HCT116 (cell line): ENCODE measurements around the gene ADM5. TPM values are rescaled to one million over a fixed set of nuclear protein-coding genes. Genes with fewer than 3 reads are reported as not detected.

Source experiments
- ATAC-seq: fragments of 200-7000 bp; cut with Tn5 transposase; 2 replicates; pipeline ENCODE4 v1.9.1; 2020; ENCODE audit warnings: mild to moderate bottlenecking, moderate library complexity
- BruUV-seq: library from RNA; stranded (reverse); fragments of 400-500 nt; replicated peaks from 2 replicates; lab custom pipeline; 2021; lab: Mats Ljungman, UMichigan
- CTCF ChIA-PET: fragments of 300-600 bp; sonication (Branson Sonifier 250); formaldehyde crosslinking; loops from one replicate; lab custom pipeline; 2021; ENCODE audit warnings: antibody characterized with exemption; lab: Charles Lee
- POLR2A ChIA-PET: fragments of 300-600, 350-600 bp; sonication (Branson Sonifier 250); formaldehyde crosslinking; loops from one replicate; lab custom pipeline; 2021; ENCODE audit warnings: antibody characterized with exemption; lab: Charles Lee
- RAD21 ChIA-PET, 2 experiments: fragments of 300-600 bp; sonication (Branson Sonifier 250); formaldehyde crosslinking; loops; one replicate each; lab custom pipeline; 2023; ENCODE audit warnings: low total read pairs in 2 of 2; ENCODE audit not compliant: uncharacterized antibody in 2 of 2, unreplicated experiment in 2 of 2, low non-redundant PET in 1 of 2; lab: Charles Lee
- DNase-seq: peaks from one replicate; pipeline ENCODE4 v3.0.0-alpha.2; 2010; ENCODE audit warnings: low read depth, low spot score
- H2AFZ ChIP-seq: fragments of 200-600 bp; shearing (Covaris generic), sonication (generic); 2 replicates; pipeline ENCODE4 v1.6.1; 2017; ENCODE audit warnings: low read depth, mixed run types, mixed read lengths, antibody characterized with exemption, low read length; ENCODE audit not compliant: poor library complexity, severe bottlenecking
- H3K27ac ChIP-seq: 2 replicates; pipeline ENCODE4 v1.5.1; 2012; ENCODE audit warnings: low read depth, low read length
- H3K27me3 ChIP-seq: fragments of 200-600 bp; sonication (generic); 2 replicates; pipeline ENCODE4 v1.6.1; 2016; ENCODE audit warnings: mixed run types, low read length, mixed read lengths; ENCODE audit not compliant: insufficient read depth
- H3K36me3 ChIP-seq, 2 experiments: fragments of 200-500 bp in 1 of 2; fragments of 200-600 bp in 1 of 2; sonication (Bioruptor generic) in 1 of 2; sonication (generic) in 1 of 2; 2 replicates each; pipeline versions ENCODE4 v1.5.1 to v1.6.1; 2014 to 2016; ENCODE audit warnings: low read length in 2 of 2, inconsistent platforms in 1 of 2, mixed read lengths in 1 of 2, mixed run types in 1 of 2; ENCODE audit not compliant: insufficient read depth in 2 of 2, control insufficient read depth in 1 of 2
- H3K4me1 ChIP-seq, 2 experiments: fragments of 200-600 bp in 1 of 2; sonication (generic) in 1 of 2; 2 replicates each; pipeline versions ENCODE4 v1.5.1 to v1.6.1; 2012 to 2017; ENCODE audit warnings: low read length in 2 of 2, inconsistent platforms in 1 of 2, mild to moderate bottlenecking in 1 of 2, mixed read lengths in 1 of 2, mixed run types in 1 of 2, moderate library complexity in 1 of 2; ENCODE audit not compliant: insufficient read depth in 2 of 2, control insufficient read depth in 1 of 2
- H3K4me2 ChIP-seq: fragments of 200-600 bp; sonication (generic); 2 replicates; pipeline ENCODE4 v1.6.1; 2017; ENCODE audit warnings: mixed run types, low read length, mixed read lengths
- H3K4me3 ChIP-seq, 2 experiments: fragments of 200-600 bp in 1 of 2; sonication (generic) in 1 of 2; replicated peaks in 1 of 2; 2 replicates each; pipeline ENCODE4 v1.5.1; 2011 to 2016; ENCODE audit warnings: low read length in 2 of 2, control low read depth in 1 of 2, low read depth in 1 of 2, mild to moderate bottlenecking in 1 of 2, mixed read lengths in 1 of 2, mixed run types in 1 of 2
- H3K79me2 ChIP-seq: fragments of 200-600 bp; sonication (generic); 2 replicates; pipeline ENCODE4 v1.6.1; 2017; ENCODE audit warnings: mild to moderate bottlenecking, mixed run types, low read length, moderate library complexity, mixed read lengths; ENCODE audit not compliant: insufficient read depth
- H3K9ac ChIP-seq: fragments of 200-600 bp; sonication (generic); 2 replicates; pipeline ENCODE4 v1.6.1; 2016; ENCODE audit warnings: low read length, mixed read lengths
- H3K9me2 ChIP-seq: fragments of 200-600 bp; sonication (generic), shearing (Covaris generic); 2 replicates; pipeline ENCODE4 v1.6.1; 2017; ENCODE audit warnings: mixed run types, mild to moderate bottlenecking, moderate library complexity; ENCODE audit not compliant: insufficient read depth
- H3K9me3 ChIP-seq, 2 experiments: fragments of 200-500 bp in 1 of 2; fragments of 200-600 bp in 1 of 2; sonication (Bioruptor generic) in 1 of 2; sonication (generic) in 1 of 2; 2 replicates each; pipeline ENCODE4 v1.6.1; 2014 to 2017; ENCODE audit warnings: low read length in 2 of 2, mixed read lengths in 2 of 2, inconsistent platforms in 1 of 2, low read depth in 1 of 2, mild to moderate bottlenecking in 1 of 2, mixed run types in 1 of 2, moderate library complexity in 1 of 2; ENCODE audit not compliant: control insufficient read depth in 1 of 2, insufficient read depth in 1 of 2
- H4K20me1 ChIP-seq: fragments of 200-600 bp; sonication (generic), shearing (Covaris generic); 2 replicates; pipeline ENCODE4 v1.6.1; 2017; ENCODE audit warnings: mixed run types, mild to moderate bottlenecking, moderate library complexity; ENCODE audit not compliant: insufficient read depth
- CEBPB ChIP-seq: IDR thresholded peaks from 2 replicates; pipeline ENCODE4 v1.6.1; 2012; ENCODE audit warnings: low read depth
- CTCF ChIP-seq, 3 experiments: fragments of 200-600 bp in 1 of 3; sonication (generic) in 1 of 3; IDR thresholded peaks in 2 of 3; conservative IDR thresholded peaks in 1 of 3; 2 replicates each; pipeline ENCODE4 v1.5.1; 2012 to 2017; ENCODE audit warnings: low read depth in 2 of 3, low read length in 2 of 3, antibody characterized with exemption in 1 of 3, borderline replicate concordance in 1 of 3, control low read depth in 1 of 3, mild to moderate bottlenecking in 1 of 3, mixed read lengths in 1 of 3, mixed run types in 1 of 3, moderate library complexity in 1 of 3; ENCODE audit not compliant: insufficient read depth in 1 of 3
- ELF1 ChIP-seq: IDR thresholded peaks from 2 replicates; pipeline ENCODE4 v1.6.1; 2012; ENCODE audit warnings: low read depth, borderline replicate concordance
- EZH2 ChIP-seq: fragments of 200-600 bp; sonication (generic); IDR thresholded peaks from 2 replicates; pipeline ENCODE4 v1.6.1; 2017; ENCODE audit warnings: antibody characterized with exemption, mixed run types
- FOSL1 ChIP-seq: IDR thresholded peaks from 2 replicates; pipeline ENCODE4 v1.6.1; 2012; ENCODE audit warnings: low read depth
- JUND ChIP-seq: IDR thresholded peaks from 2 replicates; pipeline ENCODE4 v1.6.1; 2012
- POLR2A ChIP-seq: IDR thresholded peaks from 2 replicates; pipeline ENCODE4 v1.7.0; 2011; ENCODE audit warnings: borderline replicate concordance; ENCODE audit not compliant: insufficient read depth, insufficient read length; ENCODE audit errors: extremely low read depth
- POLR2AphosphoS5 ChIP-seq: IDR thresholded peaks from 2 replicates; pipeline ENCODE4 v1.6.1; 2011; ENCODE audit warnings: mild to moderate bottlenecking, low read depth, low read length, moderate library complexity
- REST ChIP-seq: IDR thresholded peaks from 2 replicates; pipeline ENCODE4 v1.6.1; 2012; ENCODE audit warnings: low read depth
- SP1 ChIP-seq: IDR thresholded peaks from 2 replicates; pipeline ENCODE4 v1.6.1; 2012; ENCODE audit warnings: low read depth
- SRF ChIP-seq: IDR thresholded peaks from 2 replicates; pipeline ENCODE4 v1.6.1; 2012; ENCODE audit warnings: low read depth
- TCF7L2 ChIP-seq: IDR thresholded peaks from 2 replicates; pipeline ENCODE4 v1.7.0; 2011; ENCODE audit warnings: borderline replicate concordance, inconsistent platforms; ENCODE audit not compliant: insufficient read depth, insufficient read length; ENCODE audit errors: extremely low read depth
- YY1 ChIP-seq: IDR thresholded peaks from 2 replicates; pipeline ENCODE4 v1.6.1; 2011; ENCODE audit warnings: low read length, low read depth, moderate library complexity, mild to moderate bottlenecking; ENCODE audit not compliant: insufficient replicate concordance; ENCODE audit errors: extremely low read depth
- ZFX ChIP-seq: fragments of 450-650 bp; IDR thresholded peaks from 2 replicates; pipeline ENCODE4 v1.6.1; 2017
- ZNF274 ChIP-seq: fragments of 200-500 bp; sonication (Bioruptor generic); IDR thresholded peaks from 2 replicates; pipeline ENCODE4 v1.6.1; 2014; ENCODE audit warnings: mild to moderate bottlenecking, low read depth, low read length, inconsistent platforms
- intact Hi-C: fragments of 100-400 bp; cut with micrococcal nuclease; formaldehyde crosslinking; loops from 2 replicates; pipeline ENCODE4 v1.10.0; 2022
- total RNA-seq: library from RNA; stranded (reverse); gene quantifications from one replicate; pipeline ENCODE4 v1.2.1, GENCODE V29; 2021; ENCODE audit not compliant: unreplicated experiment
- TF ChIP-seq, protein P1 (sequence below): IDR thresholded peaks from 2 replicates; pipeline ENCODE4 v1.6.1; 2012

Gene ADM5
- total RNA-seq, 1 experiment from 2014 or later: 12.1 TPM

- CTCF ChIA-PET: interaction anchor here (1.4 kb wide), 1 partner anchor 13 kb away, joined by 4 read pairs; no protein-coding TSS in a partner anchor
- Histone ChIP-seq H3K9ac (no peak overlapping the region), H3K9me2 (no peaks in the 10 kb centered on the region), H4K20me1 (no peaks in the 10 kb centered on the region), H3K36me3 (no peaks in the 10 kb centered on the region), H3K4me3 (no peak overlapping the region), H3K79me2 (no peaks in the 10 kb centered on the region), H2AFZ (no peak overlapping the region), H3K4me2 (no peak overlapping the region), H3K27me3 (no peaks in the 10 kb centered on the region), H3K4me1 (peaks cover 0 to 4% of the 10 kb centered on the region in 2 experiments; a peak in 2 of 4 replicates), H3K27ac (no peak overlapping the region), H3K9me3 (no peaks in the 10 kb centered on the region)
- BruUV-seq: no TSS peak
- POLR2A ChIA-PET: interaction anchor here (1.7 kb wide), 1 partner anchor 13 kb away, joined by 6 read pairs; no protein-coding TSS in a partner anchor
- TF ChIP-seq EZH2 (no peak), ZFX (no peak), FOSL1 (no peak), JUND (no peak), POLR2A (no peak), SRF (no peak)
- ATAC-seq (no peak), DNase-seq (no peak)
- RAD21 ChIA-PET: no interaction called here
- intact Hi-C loops: no loop called here
Measured at GRCh38 chr19:49730166-49730565, 40.8 kb downstream of the ADM5 start.

DNA sequence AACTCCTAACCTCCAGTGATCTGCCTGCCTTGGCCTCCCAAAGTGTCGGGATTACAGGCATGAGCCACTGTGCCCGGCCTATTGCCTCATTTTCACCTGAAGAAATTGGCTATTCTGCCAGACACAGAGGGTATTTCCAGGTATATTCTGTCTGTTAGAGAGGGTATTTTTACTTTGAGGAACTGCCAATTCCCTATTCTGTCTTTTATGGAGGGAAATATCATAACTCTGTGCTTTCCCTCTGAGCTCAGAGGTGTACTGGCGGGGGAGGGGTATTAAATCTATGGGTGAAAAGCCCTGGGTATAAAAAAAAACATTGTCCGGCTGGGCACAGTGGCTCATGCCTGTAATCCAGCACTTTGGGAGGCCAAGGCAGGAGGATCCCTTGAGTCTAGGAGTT, 48.9 kb downstream of the ADM5 start:
- ChIA-PET CTCF (no interaction called here), POLR2A (interaction anchor here (0.5 kb wide), 1 partner anchor 63 kb away, joined by 3 read pairs; no protein-coding TSS in a partner anchor), RAD21 (no interaction called here)
- no peaks in the 10 kb centered on the region for H3K9me3 ChIP-seq
- ATAC-seq (no peak), DNase-seq (no peak)
- no peaks in the 10 kb centered on the region for H3K79me2 ChIP-seq
- H3K9me2 ChIP-seq: no peaks in the 10 kb centered on the region
- no peaks in the 10 kb centered on the region for H3K27me3 ChIP-seq
- H3K9ac ChIP-seq: no peak overlapping the region
- H3K4me3 ChIP-seq: no peak overlapping the region
- no peak overlapping the region for H2AFZ ChIP-seq
- peaks cover 0 to 2% of the 10 kb centered on the region in 2 experiments; a peak in 2 of 4 replicates for H3K4me1 ChIP-seq
- no peak overlapping the region for H3K4me2 ChIP-seq
- intact Hi-C loops: no loop called here
- BruUV-seq: no TSS peak
- H3K36me3 ChIP-seq: no peaks in the 10 kb centered on the region
- no peak overlapping the region for H3K27ac ChIP-seq
- no peaks in the 10 kb centered on the region for H4K20me1 ChIP-seq
- TF ChIP-seq CTCF (IDR thresholded peaks at IDR 0.05 in 2 of 3, conservative IDR thresholded peaks at IDR 0.05 in 1 of 3; ENCODE audit: borderline replicate concordance in 1 of 3, insufficient read depth in 1 of 3, low read depth in 2 of 3, low read length in 2 of 3): no peak
- TF ChIP-seq SRF: no peak
- TF ChIP-seq ELF1: no peak
- no peak for TF ChIP-seq CEBPB
- no peak for TF ChIP-seq ZFX
- TF ChIP-seq TCF7L2: no peak
- TF ChIP-seq EZH2: no peak
- no peak for TF ChIP-seq SP1
- TF ChIP-seq YY1: no peak
- no peak for TF ChIP-seq POLR2AphosphoS5
- TF ChIP-seq REST: no peak
- TF ChIP-seq, protein P1, sequence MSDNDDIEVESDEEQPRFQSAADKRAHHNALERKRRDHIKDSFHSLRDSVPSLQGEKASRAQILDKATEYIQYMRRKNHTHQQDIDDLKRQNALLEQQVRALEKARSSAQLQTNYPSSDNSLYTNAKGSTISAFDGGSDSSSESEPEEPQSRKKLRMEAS: no peak
- TF ChIP-seq ZNF274: no peak
